NT2/D1 (cell line): Measurements from ENCODE around the gene ITPKA.

Source experiments
- DNase-seq: peaks from one replicate; pipeline ENCODE4 v3.0.0-alpha.2; 2011; ENCODE audit warnings: low read depth, low spot score
- H3K27me3 ChIP-seq: 2 replicates; pipeline ENCODE4 v1.6.0; 2011; ENCODE audit warnings: mild to moderate bottlenecking; ENCODE audit not compliant: insufficient read length, insufficient read depth
- H3K36me3 ChIP-seq: 2 replicates; pipeline ENCODE4 v1.6.1; 2011; ENCODE audit warnings: mild to moderate bottlenecking, low read length, mixed read lengths; ENCODE audit not compliant: insufficient read depth, insufficient read length
- H3K4me1 ChIP-seq: 2 replicates; pipeline ENCODE4 v1.5.1; 2011; ENCODE audit not compliant: insufficient read depth, insufficient read length
- H3K4me3 ChIP-seq: 2 replicates; pipeline ENCODE4 v1.5.1; 2011; ENCODE audit warnings: low read depth; ENCODE audit not compliant: insufficient read length
- H3K9ac ChIP-seq: 2 replicates; pipeline ENCODE4 v1.6.0; 2011; ENCODE audit warnings: low read depth; ENCODE audit not compliant: insufficient read length
- H3K9me3 ChIP-seq: 2 replicates; pipeline ENCODE4 v1.5.1; 2011; ENCODE audit warnings: mild to moderate bottlenecking, low read length; ENCODE audit not compliant: insufficient read depth
- SUZ12 ChIP-seq: IDR thresholded peaks from 2 replicates; pipeline ENCODE4 v1.6.1; 2011; ENCODE audit not compliant: insufficient read length, insufficient read depth; ENCODE audit errors: extremely low read depth
- YY1 ChIP-seq: IDR thresholded peaks from 2 replicates; pipeline ENCODE4 v1.6.1; 2011; ENCODE audit not compliant: insufficient read length, insufficient read depth
- ZNF274 ChIP-seq: IDR thresholded peaks from 2 replicates; pipeline ENCODE4 v1.6.1; 2011; ENCODE audit warnings: mild to moderate bottlenecking, low read depth, low read length

Gene ITPKA

GRCh38 chr15:41499109-41499851, 5.6 kb downstream of the ITPKA start:
- no peaks in the 10 kb centered on the region for H3K36me3 ChIP-seq
- peaks cover 93% of the 10 kb centered on the region for H3K27me3 ChIP-seq
- peaks cover 4% of the 10 kb centered on the region for H3K4me1 ChIP-seq
- no peak overlapping the region for H3K4me3 ChIP-seq
- no peak for DNase-seq
- H3K9ac ChIP-seq, result no peak overlapping the region
- H3K9me3 ChIP-seq, result no peaks in the 10 kb centered on the region
- no peak for TF ChIP-seq SUZ12
- TF ChIP-seq ZNF274, result no peak
- no peak for TF ChIP-seq YY1

GRCh38 chr15:41501191-41501917, 7.7 kb downstream of the ITPKA start:
- Histone ChIP-seq H3K4me3 (peak overlapping the region; percentile 34), H3K36me3 (no peaks in the 10 kb centered on the region), H3K9me3 (no peaks in the 10 kb centered on the region), H3K27me3 (peaks cover 72% of the 10 kb centered on the region), H3K9ac (peak overlapping the region; percentile 56), H3K4me1 (peaks cover 2% of the 10 kb centered on the region)
- TF ChIP-seq ZNF274 (no peak), SUZ12 (peak; percentile 62), YY1 (no peak)
- DNase-seq, result no peak

- peak overlapping the region; percentile 34 for H3K4me3 ChIP-seq
- no peak for TF ChIP-seq SUZ12
- no peak for TF ChIP-seq ZNF274
- TF ChIP-seq YY1, result no peak
- H3K36me3 ChIP-seq, result no peaks in the 10 kb centered on the region
- DNase-seq, result no peak
- H3K4me1 ChIP-seq, result peaks cover 2% of the 10 kb centered on the region
- H3K9me3 ChIP-seq, result no peaks in the 10 kb centered on the region
- peak overlapping the region; percentile 56 for H3K9ac ChIP-seq
- H3K27me3 ChIP-seq, result peaks cover 64% of the 10 kb centered on the region
Observed at GRCh38 chr15:41501931-41502794, 8.5 kb downstream of the ITPKA start.

GRCh38 chr15:41502795-41503668, 9.4 kb downstream of the ITPKA start:
- H3K9ac ChIP-seq, result no peak overlapping the region

GRCh38 chr15:41503669-41504010, 10.0 kb downstream of the ITPKA start:
- Histone ChIP-seq H3K36me3 (no peaks in the 10 kb centered on the region), H3K9ac (no peak overlapping the region), H3K27me3 (peaks cover 49% of the 10 kb centered on the region), H3K4me3 (no peak overlapping the region), H3K9me3 (no peaks in the 10 kb centered on the region), H3K4me1 (peaks cover 2% of the 10 kb centered on the region)
- no peak for DNase-seq
- TF ChIP-seq SUZ12 (no peak), YY1 (no peak), ZNF274 (no peak)

More at GRCh38 chr15:41502795-41503668, 9.4 kb downstream of the ITPKA start:
- DNase-seq, result no peak
- H3K4me3 ChIP-seq, result no peak overlapping the region
- no peaks in the 10 kb centered on the region for H3K9me3 ChIP-seq
- TF ChIP-seq YY1 (no peak), ZNF274 (no peak), SUZ12 (no peak)
- H3K27me3 ChIP-seq, result peaks cover 55% of the 10 kb centered on the region
- H3K4me1 ChIP-seq, result peaks cover 2% of the 10 kb centered on the region
- H3K36me3 ChIP-seq, result no peaks in the 10 kb centered on the region

- peaks cover 4% of the 10 kb centered on the region for H3K4me1 ChIP-seq
- H3K9ac ChIP-seq, result no peak overlapping the region
- no peak for DNase-seq
- no peak for TF ChIP-seq SUZ12
- no peak for TF ChIP-seq YY1
- no peak for TF ChIP-seq ZNF274
- H3K9me3 ChIP-seq, result no peaks in the 10 kb centered on the region
- peaks cover 36% of the 10 kb centered on the region for H3K27me3 ChIP-seq
- no peak overlapping the region for H3K4me3 ChIP-seq
- no peaks in the 10 kb centered on the region for H3K36me3 ChIP-seq
Observed at GRCh38 chr15:41504751-41505492, 11.2 kb downstream of the ITPKA start.
